ENCODE data around the gene BCAS3.

The BCAS3 gene

GRCh38 chr17:61442136-61442775 is 764.6 kb downstream of the BCAS3 start:
- DNase-seq: no peak
